ENCODE data around the gene FADS2. TPM values are rescaled to one million over a fixed set of nuclear protein-coding genes. Genes with fewer than 3 reads are reported as not detected.

Gene FADS2
- total and polyA plus RNA-seq, 7 experiments from 2014 or later = 0.19 to 192 (median 2.1) TPM

DNA sequence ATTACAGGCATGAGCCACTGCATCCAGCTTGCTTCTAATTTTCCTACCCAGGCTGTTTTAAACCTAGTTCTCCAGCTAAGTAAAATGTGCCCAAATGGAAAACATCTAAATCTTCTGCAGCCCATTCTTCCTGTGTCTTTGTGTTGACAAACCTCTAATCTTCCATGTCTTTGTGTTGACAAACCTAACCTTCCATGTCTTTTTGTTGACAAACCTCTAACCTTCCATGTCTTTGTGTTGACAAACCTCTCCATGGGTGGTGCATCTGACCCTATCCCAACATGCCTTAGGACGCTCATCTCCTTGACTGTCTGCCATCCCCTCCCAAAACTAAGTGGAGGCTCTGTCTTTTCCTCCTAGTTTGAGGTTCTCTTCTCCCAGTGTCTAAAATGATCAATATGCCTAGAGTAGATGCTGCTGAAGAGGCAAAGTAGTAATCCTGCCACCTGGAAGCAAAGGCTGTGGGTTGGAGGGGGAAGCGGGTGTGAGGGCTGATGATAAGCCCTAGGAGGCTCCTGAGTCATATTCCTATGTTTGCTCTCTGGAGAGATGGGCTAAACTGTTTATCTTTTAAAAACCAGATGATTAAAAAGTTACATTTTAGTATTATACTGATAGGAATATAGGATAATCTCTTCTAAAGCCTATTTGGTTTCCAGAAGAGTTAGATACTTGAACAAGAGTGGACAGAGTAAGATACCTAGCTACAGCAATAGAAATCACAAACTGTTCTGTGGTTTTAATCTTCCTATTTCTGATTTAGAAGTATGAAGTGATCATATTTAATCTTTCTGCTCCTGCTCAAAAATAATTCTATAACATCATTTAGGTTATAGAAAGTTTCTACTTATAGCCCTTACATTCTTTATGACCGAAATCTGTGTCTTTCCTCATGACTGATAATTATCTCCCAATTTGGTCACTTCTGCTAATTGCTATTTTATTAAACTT, 27.5 kb upstream of the FADS2 start:
- H3K27ac ChIP-seq (ENCODE audit: low read depth, low read length) = no peak overlapping the region
- no peaks in the 10 kb centered on the region for H3K9me3 ChIP-seq (ENCODE audit: control insufficient read depth in 2 of 3, low read length in 3 of 3)
- DNase-seq (no peak), ATAC-seq (no peak)
- POLR2A ChIA-PET = interaction anchor here (0.7 kb wide), 1 partner anchor 281 kb away, joined by 3 read pairs; no protein-coding TSS in a partner anchor
- CTCF ChIA-PET = interaction anchor here (0.6 to 1.8 kb wide), 2 partner anchors 11 to 308 kb away, joined by 3 to 6 read pairs; no protein-coding TSS in a partner anchor
- H3K4me1 ChIP-seq (ENCODE audit: control insufficient read depth in 2 of 2, insufficient read depth in 2 of 2, low read length in 2 of 2) = no peaks in the 10 kb centered on the region
- no peaks in the 10 kb centered on the region for H3K27me3 ChIP-seq (ENCODE audit: control insufficient read depth in 2 of 2, insufficient read depth in 2 of 2, low read length in 2 of 2)
- H3K36me3 ChIP-seq (ENCODE audit: control insufficient read depth in 2 of 3, insufficient read depth in 3 of 3, low read length in 3 of 3) = peaks cover 0 to 7% (median 0%) of the 10 kb centered on the region in 3 experiments
- no peak overlapping the region for H3K4me3 ChIP-seq (ENCODE audit: low read length)
- no peaks in the 10 kb centered on the region for H3K9me3 Mint-ChIP-seq
- intact Hi-C loops (cut with micrococcal nuclease) = no loop called here
- no peak overlapping the region for H3K4me3 Mint-ChIP-seq
- H3K4me1 Mint-ChIP-seq = peaks cover 0 to 32% (median 5%) of the 10 kb centered on the region in 7 donors
- H3K27ac Mint-ChIP-seq = peak overlapping the region in 3 of 9 donors; percentile 30 to 53 (median 42)
- no peaks in the 10 kb centered on the region for H3K27me3 Mint-ChIP-seq
- H3K36me3 Mint-ChIP-seq = peaks cover 0 to 12% (median 3%) of the 10 kb centered on the region in 5 donors

GRCh38 chr11:61802605-61803004, 25.5 kb upstream of the FADS2 start:
- H3K4me1 Mint-ChIP-seq = peaks cover 0 to 15% (median 0%) of the 10 kb centered on the region in 7 donors
- H3K4me3 Mint-ChIP-seq = no peak overlapping the region
- ATAC-seq = no peak
- H3K4me1 ChIP-seq (ENCODE audit: control insufficient read depth in 2 of 2, insufficient read depth in 2 of 2, low read length in 2 of 2) = no peaks in the 10 kb centered on the region
- intact Hi-C loops (cut with micrococcal nuclease) = no loop called here
- H3K36me3 Mint-ChIP-seq = peaks cover 0 to 16% (median 0%) of the 10 kb centered on the region in 5 donors
- H3K9me3 Mint-ChIP-seq = no peaks in the 10 kb centered on the region
- H3K36me3 ChIP-seq (ENCODE audit: control insufficient read depth in 2 of 3, insufficient read depth in 3 of 3, low read length in 3 of 3) = no peaks in the 10 kb centered on the region
- H3K27me3 ChIP-seq (ENCODE audit: control insufficient read depth in 2 of 2, insufficient read depth in 2 of 2, low read length in 2 of 2) = no peaks in the 10 kb centered on the region
- POLR2A ChIA-PET = no interaction called here
- H3K27me3 Mint-ChIP-seq = no peaks in the 10 kb centered on the region
- H3K4me3 ChIP-seq (ENCODE audit: low read length) = no peak overlapping the region
- CTCF ChIA-PET = interaction anchor here (0.8 kb wide), 1 partner anchor 306 kb away, joined by 3 read pairs; no protein-coding TSS in a partner anchor
- H3K9me3 ChIP-seq (ENCODE audit: control insufficient read depth in 2 of 3, low read length in 3 of 3) = no peaks in the 10 kb centered on the region
- no peak for DNase-seq
- no peak overlapping the region for H3K27ac Mint-ChIP-seq
- H3K27ac ChIP-seq (ENCODE audit: low read depth, low read length) = no peak overlapping the region

DNA sequence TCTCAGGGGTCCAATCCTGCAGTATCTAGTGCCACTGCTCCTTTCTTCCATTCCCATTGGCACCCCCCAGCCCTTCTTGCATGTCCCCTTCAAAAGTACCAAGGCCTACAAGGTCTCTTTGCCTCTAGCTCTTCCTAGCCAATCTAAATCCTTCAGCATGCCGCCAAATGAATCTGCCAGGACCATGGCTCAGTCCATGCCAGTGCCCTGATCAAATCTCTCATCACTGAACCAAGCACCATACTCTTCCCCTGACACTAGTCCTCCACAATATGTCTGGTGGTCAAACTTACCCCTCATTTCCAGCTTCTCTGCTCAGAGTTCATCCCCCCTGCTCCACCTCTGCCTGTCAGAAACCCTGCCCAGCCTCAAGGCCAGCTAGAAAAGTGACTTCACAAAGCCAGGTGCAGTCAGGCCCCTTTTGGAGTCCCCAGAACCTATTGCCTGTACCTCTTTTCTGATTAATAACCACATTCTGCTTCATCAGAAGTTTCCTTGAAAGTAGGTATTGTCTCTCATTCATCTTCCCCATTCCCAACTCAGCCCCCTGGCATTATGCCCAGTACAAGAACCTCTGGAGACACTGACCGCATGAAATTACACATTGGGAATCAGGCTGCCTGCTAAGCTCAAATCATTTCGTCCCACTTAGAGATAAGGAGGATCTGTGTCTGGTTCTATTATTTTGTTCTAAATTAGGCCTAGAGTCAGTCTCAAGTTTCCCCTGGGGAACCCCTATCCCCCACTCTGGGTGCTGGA, 24.0 kb upstream of the FADS2 start:
- POLR2A ChIA-PET = interaction anchor here (0.8 kb wide), 1 partner anchor 14 kb away, joined by 3 read pairs; no protein-coding TSS in a partner anchor

GRCh38 chr11:61805146-61805545, 23.0 kb upstream of the FADS2 start:
- H3K9me3 ChIP-seq (ENCODE audit: control insufficient read depth in 2 of 3, low read length in 3 of 3) = no peaks in the 10 kb centered on the region
- no peaks in the 10 kb centered on the region for H3K9me3 Mint-ChIP-seq
- no peaks in the 10 kb centered on the region for H3K27me3 ChIP-seq (ENCODE audit: control insufficient read depth in 2 of 2, insufficient read depth in 2 of 2, low read length in 2 of 2)
- no peaks in the 10 kb centered on the region for H3K36me3 ChIP-seq (ENCODE audit: control insufficient read depth in 2 of 3, insufficient read depth in 3 of 3, low read length in 3 of 3)
- ChIA-PET CTCF (interaction anchor here (0.6 kb wide), 1 partner anchor 8 kb away, joined by 3 read pairs; no protein-coding TSS in a partner anchor), POLR2A (no interaction called here)
- ATAC-seq = no peak
- no peak overlapping the region for H3K27ac Mint-ChIP-seq
- no peaks in the 10 kb centered on the region for H3K27me3 Mint-ChIP-seq
- H3K27ac ChIP-seq (ENCODE audit: low read depth, low read length) = no peak overlapping the region
- H3K4me1 ChIP-seq (ENCODE audit: control insufficient read depth in 2 of 2, insufficient read depth in 2 of 2, low read length in 2 of 2) = no peaks in the 10 kb centered on the region
- no peak overlapping the region for H3K4me3 ChIP-seq (ENCODE audit: low read length)
- DNase-seq = no peak
- peaks cover 0 to 4% (median 0%) of the 10 kb centered on the region in 7 donors for H3K4me1 Mint-ChIP-seq
- peaks cover 0 to 24% (median 0%) of the 10 kb centered on the region in 5 donors for H3K36me3 Mint-ChIP-seq
- intact Hi-C loops (cut with micrococcal nuclease) = no loop called here
- no peak overlapping the region for H3K4me3 Mint-ChIP-seq

More for the DNA sequence above, 24.0 kb upstream of the FADS2 start:
- H3K4me1 Mint-ChIP-seq = peaks cover 0 to 10% (median 0%) of the 10 kb centered on the region in 7 donors
- no peak for DNase-seq
- intact Hi-C loops (cut with micrococcal nuclease) = no loop called here
- Histone ChIP-seq H3K4me3 (ENCODE audit: low read length) (no peak overlapping the region), H3K4me1 (ENCODE audit: control insufficient read depth in 2 of 2, insufficient read depth in 2 of 2, low read length in 2 of 2) (no peaks in the 10 kb centered on the region), H3K9me3 (ENCODE audit: control insufficient read depth in 2 of 3, low read length in 3 of 3) (no peaks in the 10 kb centered on the region), H3K27ac (ENCODE audit: low read depth, low read length) (no peak overlapping the region), H3K36me3 (ENCODE audit: control insufficient read depth in 2 of 3, insufficient read depth in 3 of 3, low read length in 3 of 3) (no peaks in the 10 kb centered on the region), H3K27me3 (ENCODE audit: control insufficient read depth in 2 of 2, insufficient read depth in 2 of 2, low read length in 2 of 2) (no peaks in the 10 kb centered on the region)
- no peak overlapping the region for H3K4me3 Mint-ChIP-seq
- CTCF ChIA-PET = interaction anchor here (1.3 kb wide), 1 partner anchor 11 kb away, joined by 5 read pairs; no protein-coding TSS in a partner anchor
- H3K27ac Mint-ChIP-seq = peak overlapping the region in 1 of 9 donors; percentile 44
- H3K27me3 Mint-ChIP-seq = no peaks in the 10 kb centered on the region
- no peak for ATAC-seq
- no peaks in the 10 kb centered on the region for H3K9me3 Mint-ChIP-seq
- H3K36me3 Mint-ChIP-seq = peaks cover 0 to 19% (median 0%) of the 10 kb centered on the region in 5 donors

GRCh38 chr11:61806785-61807184, 21.3 kb upstream of the FADS2 start:
- no peak overlapping the region for H3K4me3 ChIP-seq (ENCODE audit: low read length)
- intact Hi-C loops (cut with micrococcal nuclease) = no loop called here
- DNase-seq (no peak), ATAC-seq (no peak)
- H3K27ac ChIP-seq (ENCODE audit: low read depth, low read length) = no peak overlapping the region
- Mint-ChIP-seq H3K4me1 (peaks cover 0 to 2% (median 0%) of the 10 kb centered on the region in 7 donors), H3K36me3 (peaks cover 0 to 25% (median 0%) of the 10 kb centered on the region in 5 donors), H3K9me3 (no peaks in the 10 kb centered on the region), H3K27me3 (peaks cover 0 to 2% (median 0%) of the 10 kb centered on the region in 5 donors), H3K27ac (no peak overlapping the region), H3K4me3 (no peak overlapping the region)
- no peaks in the 10 kb centered on the region for H3K4me1 ChIP-seq (ENCODE audit: control insufficient read depth in 2 of 2, insufficient read depth in 2 of 2, low read length in 2 of 2)
- no peaks in the 10 kb centered on the region for H3K36me3 ChIP-seq (ENCODE audit: control insufficient read depth in 2 of 3, insufficient read depth in 3 of 3, low read length in 3 of 3)
- ChIA-PET POLR2A (interaction anchor here (0.6 kb wide), 1 partner anchor 1883 kb away, joined by 3 read pairs; no protein-coding TSS in a partner anchor), CTCF (interaction anchor here (0.5 to 1.9 kb wide), 5 partner anchors 9 to 301 kb away, joined by 3 to 7 read pairs (median 3); no protein-coding TSS in a partner anchor)
- H3K27me3 ChIP-seq (ENCODE audit: control insufficient read depth in 2 of 2, insufficient read depth in 2 of 2, low read length in 2 of 2) = no peaks in the 10 kb centered on the region
- H3K9me3 ChIP-seq (ENCODE audit: control insufficient read depth in 2 of 3, low read length in 3 of 3) = no peaks in the 10 kb centered on the region

GRCh38 chr11:61810671-61811175, 17.4 kb upstream of the FADS2 start:
- H3K4me3 ChIP-seq (ENCODE audit: low read length) = no peak overlapping the region
- Mint-ChIP-seq H3K4me3 (no peak overlapping the region), H3K36me3 (peaks cover 0 to 42% (median 0%) of the 10 kb centered on the region in 5 donors), H3K9me3 (peaks cover 0 to 1% (median 0%) of the 10 kb centered on the region in 11 donors), H3K27me3 (peaks cover 0 to 32% (median 6%) of the 10 kb centered on the region in 5 donors), H3K4me1 (peaks cover 0 to 15% (median 9%) of the 10 kb centered on the region in 7 donors), H3K27ac (no peak overlapping the region)
- POLR2A ChIA-PET = interaction anchor here (0.6 kb wide), 1 partner anchor 746 kb away, joined by 3 read pairs; no protein-coding TSS in a partner anchor
- H3K27ac ChIP-seq (ENCODE audit: low read depth, low read length) = no peak overlapping the region
- H3K27me3 ChIP-seq (ENCODE audit: control insufficient read depth in 2 of 2, insufficient read depth in 2 of 2, low read length in 2 of 2) = no peaks in the 10 kb centered on the region
- peaks cover 4 to 7% of the 10 kb centered on the region in 2 donors for H3K4me1 ChIP-seq (ENCODE audit: control insufficient read depth in 2 of 2, insufficient read depth in 2 of 2, low read length in 2 of 2)
- no peaks in the 10 kb centered on the region for H3K36me3 ChIP-seq (ENCODE audit: control insufficient read depth in 2 of 3, insufficient read depth in 3 of 3, low read length in 3 of 3)
- intact Hi-C loops (cut with micrococcal nuclease) = no loop called here
- CTCF ChIA-PET = no interaction called here
- ATAC-seq (no peak), DNase-seq (no peak)
- no peaks in the 10 kb centered on the region for H3K9me3 ChIP-seq (ENCODE audit: control insufficient read depth in 2 of 3, low read length in 3 of 3)
